Measurements from ENCODE around the gene MGAM2.

Gene MGAM2

GRCh38 chr7:142146124-142146523 lies 34.6 kb downstream of the MGAM2 start:
- TF ChIP-seq CTCF (IDR thresholded peaks at IDR 0.05; ENCODE audit: control insufficient read depth, insufficient read depth, low read depth, low read length, missing control alignments) = no peak
- no peak overlapping the region for H3K4me3 ChIP-seq (ENCODE audit: control insufficient read depth, low read depth, low read length)
- no peak for DNase-seq (ENCODE audit: low read depth)

GRCh38 chr7:142150356-142150755 lies 38.8 kb downstream of the MGAM2 start:
- no peak for TF ChIP-seq CTCF (IDR thresholded peaks at IDR 0.05; ENCODE audit: control insufficient read depth, insufficient read depth, low read depth, low read length, missing control alignments)
- H3K4me3 ChIP-seq (ENCODE audit: control insufficient read depth, low read depth, low read length) = no peak overlapping the region
- DNase-seq (ENCODE audit: low read depth) = no peak

- no peak overlapping the region for H3K4me3 ChIP-seq (ENCODE audit: control insufficient read depth, low read depth, low read length)
- TF ChIP-seq CTCF (IDR thresholded peaks at IDR 0.05; ENCODE audit: control insufficient read depth, insufficient read depth, low read depth, low read length, missing control alignments) = no peak
- DNase-seq (ENCODE audit: low read depth) = no peak
These were observed 39.4 kb downstream of the MGAM2 start for GRCh38 chr7:142150869-142151268.

- H3K4me3 ChIP-seq (ENCODE audit: control insufficient read depth, low read depth, low read length) = no peak overlapping the region
- TF ChIP-seq CTCF (IDR thresholded peaks at IDR 0.05; ENCODE audit: control insufficient read depth, insufficient read depth, low read depth, low read length, missing control alignments) = no peak
- DNase-seq (ENCODE audit: low read depth) = no peak
These were observed 40.6 kb downstream of the MGAM2 start for GRCh38 chr7:142152076-142152475.

GRCh38 chr7:142153400-142153799 lies 41.9 kb downstream of the MGAM2 start:
- no peak for TF ChIP-seq CTCF (IDR thresholded peaks at IDR 0.05; ENCODE audit: control insufficient read depth, insufficient read depth, low read depth, low read length, missing control alignments)
- H3K4me3 ChIP-seq (ENCODE audit: control insufficient read depth, low read depth, low read length) = no peak overlapping the region
- no peak for DNase-seq (ENCODE audit: low read depth)

GRCh38 chr7:142158736-142159496 lies 47.4 kb downstream of the MGAM2 start:
- no peak overlapping the region for H3K4me3 ChIP-seq (ENCODE audit: control insufficient read depth, low read depth, low read length)
- DNase-seq (ENCODE audit: low read depth) = no peak
- no peak for TF ChIP-seq CTCF (IDR thresholded peaks at IDR 0.05; ENCODE audit: control insufficient read depth, insufficient read depth, low read depth, low read length, missing control alignments)
